HepG2 (cell line): ENCODE results near the gene IFIH1.

Experiments
- ARID2 ChIP-seq: sonication (generic); formaldehyde crosslinking; IDR thresholded peaks from 2 replicates; pipeline ENCODE4 v1.8.1; 2022; ENCODE audit warnings: mild to moderate bottlenecking, missing genetic modification reagents, borderline replicate concordance
- CBFB ChIP-seq: sonication (generic); formaldehyde crosslinking; IDR thresholded peaks from 2 replicates; pipeline ENCODE4 v1.4.0; 2020; ENCODE audit warnings: missing genetic modification reagents
- EZH2 ChIP-seq: conservative IDR thresholded peaks from 2 replicates; pipeline ENCODE4 v1.6.1; 2012; ENCODE audit warnings: mild to moderate bottlenecking, low read depth, low read length, moderate library complexity
- HNF4G ChIP-seq, 2 experiments: sonication (generic) in 1 of 2; formaldehyde crosslinking in 1 of 2; IDR thresholded peaks; 2 replicates each; pipeline versions ENCODE4 v1.4.0 to v1.6.1; 2011 to 2020; ENCODE audit warnings: borderline replicate concordance in 2 of 2, low read depth in 2 of 2, mild to moderate bottlenecking in 2 of 2, low read length in 1 of 2, missing genetic modification reagents in 1 of 2, moderate library complexity in 1 of 2
- NFIC ChIP-seq: IDR thresholded peaks from 2 replicates; pipeline ENCODE4 v1.6.1; 2012; ENCODE audit warnings: mild to moderate bottlenecking, low read length, inconsistent platforms
- POLR2A ChIP-seq, 2 experiments: IDR thresholded peaks; 2 replicates each; pipeline ENCODE4 v1.6.1; 2011; ENCODE audit warnings: low read depth in 2 of 2, low read length in 2 of 2, mild to moderate bottlenecking in 1 of 2, moderate library complexity in 1 of 2; ENCODE audit not compliant: insufficient read depth in 1 of 2
- TF ChIP-seq, protein P1 (sequence below): sonication (generic); formaldehyde crosslinking; IDR thresholded peaks from 2 replicates; pipeline ENCODE4 v1.5.1; 2020; ENCODE audit warnings: mild to moderate bottlenecking, missing genetic modification reagents, borderline replicate concordance
- TF ChIP-seq, protein P2 (sequence below): sonication (generic); formaldehyde crosslinking; IDR thresholded peaks from 2 replicates; pipeline ENCODE4 v1.5.1; 2020; ENCODE audit warnings: missing genetic modification reagents, mild to moderate bottlenecking, borderline replicate concordance

- TF ChIP-seq, protein P1, sequence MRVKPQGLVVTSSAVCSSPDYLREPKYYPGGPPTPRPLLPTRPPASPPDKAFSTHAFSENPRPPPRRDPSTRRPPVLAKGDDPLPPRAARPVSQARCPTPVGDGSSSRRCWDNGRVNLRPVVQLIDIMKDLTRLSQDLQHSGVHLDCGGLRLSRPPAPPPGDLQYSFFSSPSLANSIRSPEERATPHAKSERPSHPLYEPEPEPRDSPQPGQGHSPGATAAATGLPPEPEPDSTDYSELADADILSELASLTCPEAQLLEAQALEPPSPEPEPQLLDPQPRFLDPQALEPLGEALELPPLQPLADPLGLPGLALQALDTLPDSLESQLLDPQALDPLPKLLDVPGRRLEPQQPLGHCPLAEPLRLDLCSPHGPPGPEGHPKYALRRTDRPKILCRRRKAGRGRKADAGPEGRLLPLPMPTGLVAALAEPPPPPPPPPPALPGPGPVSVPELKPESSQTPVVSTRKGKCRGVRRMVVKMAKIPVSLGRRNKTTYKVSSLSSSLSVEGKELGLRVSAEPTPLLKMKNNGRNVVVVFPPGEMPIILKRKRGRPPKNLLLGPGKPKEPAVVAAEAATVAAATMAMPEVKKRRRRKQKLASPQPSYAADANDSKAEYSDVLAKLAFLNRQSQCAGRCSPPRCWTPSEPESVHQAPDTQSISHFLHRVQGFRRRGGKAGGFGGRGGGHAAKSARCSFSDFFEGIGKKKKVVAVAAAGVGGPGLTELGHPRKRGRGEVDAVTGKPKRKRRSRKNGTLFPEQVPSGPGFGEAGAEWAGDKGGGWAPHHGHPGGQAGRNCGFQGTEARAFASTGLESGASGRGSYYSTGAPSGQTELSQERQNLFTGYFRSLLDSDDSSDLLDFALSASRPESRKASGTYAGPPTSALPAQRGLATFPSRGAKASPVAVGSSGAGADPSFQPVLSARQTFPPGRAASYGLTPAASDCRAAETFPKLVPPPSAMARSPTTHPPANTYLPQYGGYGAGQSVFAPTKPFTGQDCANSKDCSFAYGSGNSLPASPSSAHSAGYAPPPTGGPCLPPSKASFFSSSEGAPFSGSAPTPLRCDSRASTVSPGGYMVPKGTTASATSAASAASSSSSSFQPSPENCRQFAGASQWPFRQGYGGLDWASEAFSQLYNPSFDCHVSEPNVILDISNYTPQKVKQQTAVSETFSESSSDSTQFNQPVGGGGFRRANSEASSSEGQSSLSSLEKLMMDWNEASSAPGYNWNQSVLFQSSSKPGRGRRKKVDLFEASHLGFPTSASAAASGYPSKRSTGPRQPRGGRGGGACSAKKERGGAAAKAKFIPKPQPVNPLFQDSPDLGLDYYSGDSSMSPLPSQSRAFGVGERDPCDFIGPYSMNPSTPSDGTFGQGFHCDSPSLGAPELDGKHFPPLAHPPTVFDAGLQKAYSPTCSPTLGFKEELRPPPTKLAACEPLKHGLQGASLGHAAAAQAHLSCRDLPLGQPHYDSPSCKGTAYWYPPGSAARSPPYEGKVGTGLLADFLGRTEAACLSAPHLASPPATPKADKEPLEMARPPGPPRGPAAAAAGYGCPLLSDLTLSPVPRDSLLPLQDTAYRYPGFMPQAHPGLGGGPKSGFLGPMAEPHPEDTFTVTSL = no peak
- TF ChIP-seq CBFB (CRISPR knock-in tag) (no peak), ARID2 (no peak), POLR2A (IDR thresholded peaks at IDR 0.05; ENCODE audit: insufficient read depth in 1 of 2, low read depth in 2 of 2, low read length in 2 of 2) (no peak), HNF4G (IDR thresholded peaks at IDR 0.05; ENCODE audit: borderline replicate concordance, low read depth, low read length) (no peak), HNF4G (CRISPR knock-in tag; IDR thresholded peaks at IDR 0.05; ENCODE audit: borderline replicate concordance, low read depth) (no peak), EZH2 (no peak), NFIC (no peak)
- TF ChIP-seq, protein P2, sequence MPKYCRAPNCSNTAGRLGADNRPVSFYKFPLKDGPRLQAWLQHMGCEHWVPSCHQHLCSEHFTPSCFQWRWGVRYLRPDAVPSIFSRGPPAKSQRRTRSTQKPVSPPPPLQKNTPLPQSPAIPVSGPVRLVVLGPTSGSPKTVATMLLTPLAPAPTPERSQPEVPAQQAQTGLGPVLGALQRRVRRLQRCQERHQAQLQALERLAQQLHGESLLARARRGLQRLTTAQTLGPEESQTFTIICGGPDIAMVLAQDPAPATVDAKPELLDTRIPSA (CRISPR knock-in tag) = no peak
Measured at GRCh38 chr2:162320864-162321517, 2.5 kb upstream of the IFIH1 start.
